Measurements from ENCODE around the gene GSK3A. TPM values are rescaled to one million over a fixed set of nuclear protein-coding genes. Genes with fewer than 3 reads are reported as not detected.

The GSK3A gene
- total RNA-seq, 1 donor from 2014 or later = 49.1 TPM

GRCh38 chr19:42255766-42256745 is 13.7 kb upstream of the GSK3A start:
- Mint-ChIP-seq H3K4me1 (ENCODE audit: unreplicated experiment) (peaks cover 22% of the 10 kb centered on the region), H3K9me3 (no peaks in the 10 kb centered on the region), H3K4me3 (peak overlapping the region; percentile 90), H3K36me3 (peaks cover 3% of the 10 kb centered on the region), H3K27ac (peak overlapping the region; percentile 93), H3K27me3 (no peaks in the 10 kb centered on the region)
- no peak for TF ChIP-seq CTCF (conservative IDR thresholded peaks at IDR 0.05)
- no peak for DNase-seq (ENCODE audit: extremely low spot score, unreplicated experiment)

GRCh38 chr19:42254850-42255765 is 12.7 kb upstream of the GSK3A start, which contains the start of gene ERF:
TSS of gene ERF (minus strand) at chr19:42255128. CDS start at chr19:42254999, 129 bp downstream.
- Mint-ChIP-seq H3K9me3 (no peaks in the 10 kb centered on the region), H3K27me3 (no peaks in the 10 kb centered on the region), H3K4me1 (ENCODE audit: unreplicated experiment) (peaks cover 22% of the 10 kb centered on the region), H3K27ac (peak within 1 kb of the TSS; percentile 93), H3K36me3 (peaks cover 3% of the 10 kb centered on the region), H3K4me3 (peak within 1 kb of the TSS; percentile 90)
- TF ChIP-seq CTCF (conservative IDR thresholded peaks at IDR 0.05) = no peak
- DNase-seq (ENCODE audit: extremely low spot score, unreplicated experiment) = peak; percentile 95

GRCh38 chr19:42254089-42254849 is 11.9 kb upstream of the GSK3A start:
- no peaks in the 10 kb centered on the region for H3K27me3 Mint-ChIP-seq
- peak; percentile 32 for TF ChIP-seq CTCF (conservative IDR thresholded peaks at IDR 0.05)

GRCh38 chr19:42253245-42254088 is 11.1 kb upstream of the GSK3A start:
- peak overlapping the region; percentile 95 for H3K4me3 Mint-ChIP-seq
- peaks cover 3% of the 10 kb centered on the region for H3K36me3 Mint-ChIP-seq
- H3K4me1 Mint-ChIP-seq (ENCODE audit: unreplicated experiment) = peaks cover 22% of the 10 kb centered on the region
- H3K27ac Mint-ChIP-seq = peak overlapping the region; percentile 95
- H3K9me3 Mint-ChIP-seq = no peaks in the 10 kb centered on the region
- peak; percentile 84 for DNase-seq (ENCODE audit: extremely low spot score, unreplicated experiment)
- H3K27me3 Mint-ChIP-seq = no peaks in the 10 kb centered on the region
- no peak for TF ChIP-seq CTCF (conservative IDR thresholded peaks at IDR 0.05)

More at GRCh38 chr19:42254089-42254849, 11.9 kb upstream of the GSK3A start:
- no peak overlapping the region for H3K27ac Mint-ChIP-seq
- peaks cover 22% of the 10 kb centered on the region for H3K4me1 Mint-ChIP-seq (ENCODE audit: unreplicated experiment)
- H3K36me3 Mint-ChIP-seq = peaks cover 3% of the 10 kb centered on the region
- H3K4me3 Mint-ChIP-seq = peak overlapping the region; percentile 90
- H3K9me3 Mint-ChIP-seq = no peaks in the 10 kb centered on the region
- DNase-seq (ENCODE audit: extremely low spot score, unreplicated experiment) = peak; percentile 81

Data from type B pancreatic cell (in vitro differentiated cells).